Stomach smooth muscle (tissue), 2 donors: ENCODE data around the gene ZBTB20.

Experiments used
- H3K27ac ChIP-seq: one replicate; pipeline ENCODE4 v1.7.0; 2013; ENCODE audit warnings: mild to moderate bottlenecking, low read length, inconsistent platforms
- H3K27me3 ChIP-seq, 2 donors: one replicate each; pipeline ENCODE4 v1.7.0; 2013; ENCODE audit warnings: low read length in 2 of 2; ENCODE audit not compliant: insufficient read depth in 2 of 2, control insufficient read depth in 1 of 2
- H3K36me3 ChIP-seq, 2 donors: one replicate each; pipeline ENCODE4 v1.7.0; 2013; ENCODE audit warnings: low read length in 2 of 2; ENCODE audit not compliant: control insufficient read depth in 2 of 2, insufficient read depth in 2 of 2
- H3K4me1 ChIP-seq: one replicate; pipeline ENCODE4 v1.7.0; 2013; ENCODE audit warnings: low read length; ENCODE audit not compliant: control insufficient read depth, insufficient read depth
- H3K4me3 ChIP-seq, 2 donors: one replicate each; pipeline ENCODE4 v1.7.0; 2013; ENCODE audit warnings: low read length in 2 of 2
- H3K9ac ChIP-seq, 2 donors: one replicate each; pipeline ENCODE4 v1.7.0; 2013; ENCODE audit warnings: low read length in 2 of 2, mild to moderate bottlenecking in 1 of 2
- H3K9me3 ChIP-seq, 2 donors: one replicate each; pipeline ENCODE4 v1.7.0; 2013; ENCODE audit warnings: low read length in 2 of 2; ENCODE audit not compliant: control insufficient read depth in 2 of 2
- donor health status: healthy.
- donor health status: Pancreatic carcinoma.

ZBTB20 gene

GRCh38 chr3:114504941-114505628 is 642.0 kb downstream of the ZBTB20 start:
- H3K9me3 ChIP-seq: no peaks in the 10 kb centered on the region
- no peaks in the 10 kb centered on the region for H3K4me1 ChIP-seq
- no peak overlapping the region for H3K4me3 ChIP-seq
- no peak overlapping the region for H3K27ac ChIP-seq
- H3K27me3 ChIP-seq: no peaks in the 10 kb centered on the region
- H3K9ac ChIP-seq: no peak overlapping the region
- H3K36me3 ChIP-seq: no peaks in the 10 kb centered on the region

GRCh38 chr3:114502204-114502603 is 644.9 kb downstream of the ZBTB20 start:
- Histone ChIP-seq H3K36me3 (no peaks in the 10 kb centered on the region), H3K4me1 (peaks cover 4% of the 10 kb centered on the region), H3K9me3 (no peaks in the 10 kb centered on the region), H3K4me3 (no peak overlapping the region), H3K9ac (no peak overlapping the region), H3K27ac (no peak overlapping the region), H3K27me3 (no peaks in the 10 kb centered on the region)

- H3K27me3 ChIP-seq: no peaks in the 10 kb centered on the region
- H3K9ac ChIP-seq: no peak overlapping the region
- H3K4me3 ChIP-seq: no peak overlapping the region
- H3K36me3 ChIP-seq: no peaks in the 10 kb centered on the region
- H3K27ac ChIP-seq: no peak overlapping the region
- H3K9me3 ChIP-seq: no peaks in the 10 kb centered on the region
- peaks cover 7% of the 10 kb centered on the region for H3K4me1 ChIP-seq
Observed at GRCh38 chr3:114499976-114500375, 647.1 kb downstream of the ZBTB20 start.

GRCh38 chr3:114498539-114499370 is 648.3 kb downstream of the ZBTB20 start:
- Histone ChIP-seq H3K4me1 (peaks cover 7% of the 10 kb centered on the region), H3K36me3 (no peaks in the 10 kb centered on the region), H3K27me3 (no peaks in the 10 kb centered on the region), H3K9me3 (no peaks in the 10 kb centered on the region), H3K9ac (no peak overlapping the region), H3K4me3 (no peak overlapping the region), H3K27ac (no peak overlapping the region)

- no peak overlapping the region for H3K27ac ChIP-seq
- no peaks in the 10 kb centered on the region for H3K9me3 ChIP-seq
Observed at GRCh38 chr3:114496874-114497273, 650.2 kb downstream of the ZBTB20 start.

GRCh38 chr3:114496466-114496865 is 650.6 kb downstream of the ZBTB20 start:
- H3K36me3 ChIP-seq: no peaks in the 10 kb centered on the region
- H3K27me3 ChIP-seq: no peaks in the 10 kb centered on the region
- H3K4me3 ChIP-seq: no peak overlapping the region
- no peaks in the 10 kb centered on the region for H3K9me3 ChIP-seq
- peaks cover 7% of the 10 kb centered on the region for H3K4me1 ChIP-seq
- H3K27ac ChIP-seq: no peak overlapping the region
- no peak overlapping the region for H3K9ac ChIP-seq

More at GRCh38 chr3:114496874-114497273, 650.2 kb downstream of the ZBTB20 start:
- H3K27me3 ChIP-seq: no peaks in the 10 kb centered on the region
- H3K9ac ChIP-seq: no peak overlapping the region
- peaks cover 7% of the 10 kb centered on the region for H3K4me1 ChIP-seq
- H3K4me3 ChIP-seq: no peak overlapping the region
- H3K36me3 ChIP-seq: no peaks in the 10 kb centered on the region

- no peaks in the 10 kb centered on the region for H3K36me3 ChIP-seq
- H3K27me3 ChIP-seq: no peaks in the 10 kb centered on the region
- no peak overlapping the region for H3K9ac ChIP-seq
- H3K27ac ChIP-seq: no peak overlapping the region
- H3K4me3 ChIP-seq: no peak overlapping the region
- H3K9me3 ChIP-seq: no peaks in the 10 kb centered on the region
- peaks cover 7% of the 10 kb centered on the region for H3K4me1 ChIP-seq
Observed at GRCh38 chr3:114496021-114496434, 651.1 kb downstream of the ZBTB20 start.

- Histone ChIP-seq H3K9ac (no peak overlapping the region), H3K27ac (no peak overlapping the region), H3K4me3 (no peak overlapping the region), H3K36me3 (no peaks in the 10 kb centered on the region), H3K4me1 (peaks cover 4% of the 10 kb centered on the region), H3K9me3 (no peaks in the 10 kb centered on the region), H3K27me3 (no peaks in the 10 kb centered on the region)
Observed at GRCh38 chr3:114494498-114494897, 652.6 kb downstream of the ZBTB20 start.

- no peaks in the 10 kb centered on the region for H3K27me3 ChIP-seq
- H3K4me1 ChIP-seq: no peaks in the 10 kb centered on the region
- H3K9ac ChIP-seq: no peak overlapping the region
- H3K36me3 ChIP-seq: no peaks in the 10 kb centered on the region
- no peak overlapping the region for H3K4me3 ChIP-seq
- H3K27ac ChIP-seq: no peak overlapping the region
- no peaks in the 10 kb centered on the region for H3K9me3 ChIP-seq
Observed at GRCh38 chr3:114490829-114491228, 656.3 kb downstream of the ZBTB20 start.

- Histone ChIP-seq H3K9ac (no peak overlapping the region), H3K36me3 (no peaks in the 10 kb centered on the region), H3K9me3 (no peaks in the 10 kb centered on the region), H3K27ac (no peak overlapping the region), H3K4me1 (no peaks in the 10 kb centered on the region), H3K27me3 (no peaks in the 10 kb centered on the region), H3K4me3 (no peak overlapping the region)
Observed at GRCh38 chr3:114487502-114487901, 659.6 kb downstream of the ZBTB20 start.

- Histone ChIP-seq H3K36me3 (no peaks in the 10 kb centered on the region), H3K27ac (no peak overlapping the region), H3K9me3 (no peaks in the 10 kb centered on the region), H3K27me3 (no peaks in the 10 kb centered on the region), H3K9ac (no peak overlapping the region), H3K4me1 (no peaks in the 10 kb centered on the region), H3K4me3 (no peak overlapping the region)
Observed at GRCh38 chr3:114484919-114485318, 662.2 kb downstream of the ZBTB20 start.
